ENCODE data around the gene CDX1.

Gene CDX1

DNA sequence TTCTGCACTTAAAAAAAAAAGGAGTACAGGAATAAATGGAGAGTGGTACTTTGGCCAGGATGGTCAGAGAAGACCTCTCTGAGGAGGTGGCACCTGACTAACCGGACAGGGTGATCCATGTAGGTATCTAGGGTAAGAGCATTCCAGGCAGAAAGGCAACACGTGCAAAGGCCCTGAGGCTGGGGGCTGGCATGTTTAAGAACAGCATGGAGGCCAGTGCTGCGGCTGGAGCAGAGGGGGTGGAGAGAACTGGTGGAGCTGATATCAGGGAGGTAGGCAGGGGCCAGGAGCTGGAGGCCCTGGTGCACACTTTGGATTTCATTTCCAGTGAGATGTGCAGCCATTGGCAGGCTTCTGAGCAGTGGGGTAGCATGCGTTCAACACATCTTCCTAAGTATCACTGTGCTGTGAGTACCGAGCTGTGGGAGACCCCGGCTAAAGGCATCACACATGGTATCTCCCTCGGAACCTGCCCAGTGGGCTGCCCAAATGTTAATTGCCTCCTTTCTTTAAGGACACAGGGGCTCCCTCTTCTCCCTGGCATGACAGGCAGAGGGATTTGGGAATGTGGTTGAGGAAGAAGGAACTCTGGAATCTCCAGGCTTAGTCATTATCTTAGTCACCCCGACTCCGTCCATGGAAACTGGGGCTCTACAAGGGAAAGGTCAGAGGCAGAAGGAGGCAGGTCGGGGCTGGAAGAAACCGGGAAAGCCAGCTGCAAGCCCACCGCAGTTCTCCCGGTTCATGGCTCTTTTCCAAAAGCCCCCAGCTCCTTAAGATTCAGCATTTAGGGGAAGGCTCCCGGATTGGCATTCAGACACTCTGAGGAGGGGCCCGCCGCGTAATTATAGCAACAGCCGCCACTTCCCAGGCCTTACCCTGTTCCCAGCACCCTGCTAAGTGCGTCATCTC is 41.9 kb downstream of the CDX1 start:
- Histone ChIP-seq H3K36me3 (ENCODE audit: control insufficient read depth, insufficient read depth, low read length) (no peaks in the 10 kb centered on the region), H3K27me3 (ENCODE audit: insufficient read depth, low read length, poor library complexity) (no peaks in the 10 kb centered on the region), H3K4me1 (ENCODE audit: control insufficient read depth, low read depth, low read length) (peaks cover 4% of the 10 kb centered on the region), H3K79me1 (ENCODE audit: low read length) (no peaks in the 10 kb centered on the region), H3K23ac (ENCODE audit: low read length) (no peak overlapping the region), H3K79me2 (ENCODE audit: control insufficient read depth, insufficient read depth, low read length) (no peaks in the 10 kb centered on the region), H3K4me3 (ENCODE audit: low read length) (no peak overlapping the region), H3K9ac (ENCODE audit: low read length) (no peak overlapping the region), H2AK5ac (ENCODE audit: low read length) (no peak overlapping the region), H4K5ac (ENCODE audit: low read length) (no peak overlapping the region), H3K27ac (ENCODE audit: low read depth, low read length) (no peak overlapping the region), H2BK120ac (ENCODE audit: low read depth, low read length) (no peak overlapping the region), H4K8ac (ENCODE audit: low read depth, low read length) (no peak overlapping the region), H2BK5ac (ENCODE audit: low read length) (no peak overlapping the region), H3K18ac (ENCODE audit: low read length) (no peak overlapping the region), H3K4me2 (ENCODE audit: low read length) (no peak overlapping the region), H3K4ac (ENCODE audit: low read depth, low read length) (no peak overlapping the region), H3K56ac (ENCODE audit: low read length) (no peak overlapping the region), H2BK15ac (replicated peaks; ENCODE audit: low read depth) (no peak overlapping the region)
- peak; percentile 19 for DNase-seq
- WGBS (ENCODE audit: extremely low coverage, insufficient coverage, low lambda C conversion rate): no CpG with 5 or more reads among the region's 19 CpGs

- Histone ChIP-seq H3K4me1 (ENCODE audit: control insufficient read depth, low read depth, low read length) (peaks cover 4% of the 10 kb centered on the region), H3K9ac (ENCODE audit: low read length) (no peak overlapping the region), H2BK5ac (ENCODE audit: low read length) (no peak overlapping the region), H2BK120ac (ENCODE audit: low read depth, low read length) (no peak overlapping the region), H3K79me1 (ENCODE audit: low read length) (no peaks in the 10 kb centered on the region), H3K56ac (ENCODE audit: low read length) (no peak overlapping the region), H3K4me3 (ENCODE audit: low read length) (no peak overlapping the region), H4K8ac (ENCODE audit: low read depth, low read length) (no peak overlapping the region), H3K36me3 (ENCODE audit: control insufficient read depth, insufficient read depth, low read length) (no peaks in the 10 kb centered on the region), H3K27me3 (ENCODE audit: insufficient read depth, low read length, poor library complexity) (no peaks in the 10 kb centered on the region), H3K23ac (ENCODE audit: low read length) (no peak overlapping the region), H2AK5ac (ENCODE audit: low read length) (no peak overlapping the region), H4K5ac (ENCODE audit: low read length) (no peak overlapping the region), H3K27ac (ENCODE audit: low read depth, low read length) (no peak overlapping the region), H3K4ac (ENCODE audit: low read depth, low read length) (no peak overlapping the region), H3K79me2 (ENCODE audit: control insufficient read depth, insufficient read depth, low read length) (no peaks in the 10 kb centered on the region), H3K18ac (ENCODE audit: low read length) (no peak overlapping the region), H3K4me2 (ENCODE audit: low read length) (no peak overlapping the region), H2BK15ac (replicated peaks; ENCODE audit: low read depth) (no peak overlapping the region)
- peak; percentile 22 for DNase-seq
- WGBS (ENCODE audit: extremely low coverage, insufficient coverage, low lambda C conversion rate): no CpG with 5 or more reads among the region's 21 CpGs
Measured at GRCh38 chr5:150209099-150209635, 42.6 kb downstream of the CDX1 start.

GRCh38 chr5:150210644-150211043 is 44.1 kb downstream of the CDX1 start:
- Histone ChIP-seq H3K4me1 (ENCODE audit: control insufficient read depth, low read depth, low read length) (peaks cover 4% of the 10 kb centered on the region), H3K79me1 (ENCODE audit: low read length) (no peaks in the 10 kb centered on the region), H3K23ac (ENCODE audit: low read length) (no peak overlapping the region), H3K56ac (ENCODE audit: low read length) (peak overlapping the region; percentile 65), H3K4me2 (ENCODE audit: low read length) (no peak overlapping the region), H2AK5ac (ENCODE audit: low read length) (no peak overlapping the region), H3K18ac (ENCODE audit: low read length) (no peak overlapping the region), H4K5ac (ENCODE audit: low read length) (no peak overlapping the region), H2BK5ac (ENCODE audit: low read length) (no peak overlapping the region), H3K9ac (ENCODE audit: low read length) (no peak overlapping the region), H2BK15ac (replicated peaks; ENCODE audit: low read depth) (no peak overlapping the region), H3K36me3 (ENCODE audit: control insufficient read depth, insufficient read depth, low read length) (no peaks in the 10 kb centered on the region), H4K8ac (ENCODE audit: low read depth, low read length) (no peak overlapping the region), H3K27me3 (ENCODE audit: insufficient read depth, low read length, poor library complexity) (no peaks in the 10 kb centered on the region), H3K79me2 (ENCODE audit: control insufficient read depth, insufficient read depth, low read length) (no peaks in the 10 kb centered on the region), H2BK120ac (ENCODE audit: low read depth, low read length) (no peak overlapping the region), H3K4me3 (ENCODE audit: low read length) (no peak overlapping the region), H3K27ac (ENCODE audit: low read depth, low read length) (no peak overlapping the region), H3K4ac (ENCODE audit: low read depth, low read length) (no peak overlapping the region)
- no CpG with 5 or more reads among the region's 6 CpGs for WGBS (ENCODE audit: extremely low coverage, insufficient coverage, low lambda C conversion rate)
- DNase-seq: no peak

GRCh38 chr5:150211156-150212030 is 44.8 kb downstream of the CDX1 start:
- Histone ChIP-seq H2BK5ac (ENCODE audit: low read length) (no peak overlapping the region), H3K27me3 (ENCODE audit: insufficient read depth, low read length, poor library complexity) (no peaks in the 10 kb centered on the region), H3K4me1 (ENCODE audit: control insufficient read depth, low read depth, low read length) (peaks cover 4% of the 10 kb centered on the region), H3K79me2 (ENCODE audit: control insufficient read depth, insufficient read depth, low read length) (no peaks in the 10 kb centered on the region), H3K23ac (ENCODE audit: low read length) (no peak overlapping the region), H3K4me3 (ENCODE audit: low read length) (no peak overlapping the region), H3K4me2 (ENCODE audit: low read length) (no peak overlapping the region), H3K79me1 (ENCODE audit: low read length) (no peaks in the 10 kb centered on the region), H4K5ac (ENCODE audit: low read length) (no peak overlapping the region), H3K4ac (ENCODE audit: low read depth, low read length) (no peak overlapping the region), H3K56ac (ENCODE audit: low read length) (peak overlapping the region; percentile 66), H3K27ac (ENCODE audit: low read depth, low read length) (no peak overlapping the region), H4K8ac (ENCODE audit: low read depth, low read length) (no peak overlapping the region), H3K18ac (ENCODE audit: low read length) (peak overlapping the region; percentile 5), H2AK5ac (ENCODE audit: low read length) (no peak overlapping the region), H2BK120ac (ENCODE audit: low read depth, low read length) (no peak overlapping the region), H3K9ac (ENCODE audit: low read length) (no peak overlapping the region), H2BK15ac (replicated peaks; ENCODE audit: low read depth) (no peak overlapping the region), H3K36me3 (ENCODE audit: control insufficient read depth, insufficient read depth, low read length) (no peaks in the 10 kb centered on the region)
- DNase-seq: peak; percentile 86
- WGBS (ENCODE audit: extremely low coverage, insufficient coverage, low lambda C conversion rate): no CpG with 5 or more reads among the region's 15 CpGs

DNA sequence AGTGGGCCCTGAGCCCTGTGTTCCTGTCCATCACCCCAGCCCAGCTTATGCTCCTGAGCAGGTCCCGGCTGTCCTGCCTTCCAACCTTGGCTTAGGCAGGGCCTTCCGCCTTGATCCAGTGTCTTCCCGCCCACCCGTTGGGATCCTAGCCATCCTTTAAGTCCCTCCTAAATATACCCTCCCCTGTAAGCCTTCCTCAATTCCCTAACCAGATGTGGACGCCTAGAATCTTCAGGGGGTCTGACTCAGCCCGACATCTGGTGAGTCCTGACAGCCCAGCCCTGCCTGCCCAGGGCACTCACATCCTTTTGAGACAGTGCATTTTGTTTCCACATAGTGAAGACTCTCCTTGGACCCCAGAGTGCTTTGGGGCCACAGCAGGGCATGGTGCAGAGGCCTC is 47.0 kb downstream of the CDX1 start:
- H3K27me3 ChIP-seq (ENCODE audit: insufficient read depth, low read length, poor library complexity): no peaks in the 10 kb centered on the region
- no peak overlapping the region for H2BK120ac ChIP-seq (ENCODE audit: low read depth, low read length)
- H3K23ac ChIP-seq (ENCODE audit: low read length): no peak overlapping the region
- no peak overlapping the region for H2BK15ac ChIP-seq (replicated peaks; ENCODE audit: low read depth)
- no peak overlapping the region for H3K9ac ChIP-seq (ENCODE audit: low read length)
- no peak overlapping the region for H3K4me2 ChIP-seq (ENCODE audit: low read length)
- H4K8ac ChIP-seq (ENCODE audit: low read depth, low read length): no peak overlapping the region
- no CpG with 5 or more reads among the region's 6 CpGs for WGBS (ENCODE audit: extremely low coverage, insufficient coverage, low lambda C conversion rate)
- no peak overlapping the region for H2BK5ac ChIP-seq (ENCODE audit: low read length)
- no peaks in the 10 kb centered on the region for H3K36me3 ChIP-seq (ENCODE audit: control insufficient read depth, insufficient read depth, low read length)
- no peak overlapping the region for H3K27ac ChIP-seq (ENCODE audit: low read depth, low read length)
- H3K18ac ChIP-seq (ENCODE audit: low read length): no peak overlapping the region
- peaks cover 4% of the 10 kb centered on the region for H3K4me1 ChIP-seq (ENCODE audit: control insufficient read depth, low read depth, low read length)
- no peak overlapping the region for H3K56ac ChIP-seq (ENCODE audit: low read length)
- no peaks in the 10 kb centered on the region for H3K79me2 ChIP-seq (ENCODE audit: control insufficient read depth, insufficient read depth, low read length)
- no peak overlapping the region for H3K4ac ChIP-seq (ENCODE audit: low read depth, low read length)
- DNase-seq: no peak
- no peak overlapping the region for H2AK5ac ChIP-seq (ENCODE audit: low read length)
- H3K79me1 ChIP-seq (ENCODE audit: low read length): no peaks in the 10 kb centered on the region
- no peak overlapping the region for H4K5ac ChIP-seq (ENCODE audit: low read length)
- H3K4me3 ChIP-seq (ENCODE audit: low read length): no peak overlapping the region
